Measurements from ENCODE around the gene NID2.
A peak's percentile ranks its signal among the peaks of the same experiment; 100 is the strongest.

GRCh38 chr14:52069307-52070050 lies 620 bp upstream of the NID2 start:
- TF ChIP-seq POLR2A (IDR thresholded peaks at IDR 0.05): peak in 1 of 2 donors; percentile 12
- TF ChIP-seq, protein P1, sequence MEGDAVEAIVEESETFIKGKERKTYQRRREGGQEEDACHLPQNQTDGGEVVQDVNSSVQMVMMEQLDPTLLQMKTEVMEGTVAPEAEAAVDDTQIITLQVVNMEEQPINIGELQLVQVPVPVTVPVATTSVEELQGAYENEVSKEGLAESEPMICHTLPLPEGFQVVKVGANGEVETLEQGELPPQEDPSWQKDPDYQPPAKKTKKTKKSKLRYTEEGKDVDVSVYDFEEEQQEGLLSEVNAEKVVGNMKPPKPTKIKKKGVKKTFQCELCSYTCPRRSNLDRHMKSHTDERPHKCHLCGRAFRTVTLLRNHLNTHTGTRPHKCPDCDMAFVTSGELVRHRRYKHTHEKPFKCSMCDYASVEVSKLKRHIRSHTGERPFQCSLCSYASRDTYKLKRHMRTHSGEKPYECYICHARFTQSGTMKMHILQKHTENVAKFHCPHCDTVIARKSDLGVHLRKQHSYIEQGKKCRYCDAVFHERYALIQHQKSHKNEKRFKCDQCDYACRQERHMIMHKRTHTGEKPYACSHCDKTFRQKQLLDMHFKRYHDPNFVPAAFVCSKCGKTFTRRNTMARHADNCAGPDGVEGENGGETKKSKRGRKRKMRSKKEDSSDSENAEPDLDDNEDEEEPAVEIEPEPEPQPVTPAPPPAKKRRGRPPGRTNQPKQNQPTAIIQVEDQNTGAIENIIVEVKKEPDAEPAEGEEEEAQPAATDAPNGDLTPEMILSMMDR (IDR thresholded peaks at IDR 0.05 in 4 of 5, conservative IDR thresholded peaks at IDR 0.05 in 1 of 5): no peak

All from gastrocnemius medialis (tissue), 4 donors.